ENCODE data around the gene CCER1. TPM values are rescaled to one million over a fixed set of nuclear protein-coding genes. Genes with fewer than 3 reads are reported as not detected.

The CCER1 gene
- total RNA-seq, 1 experiment from 2014 or later, result not detected

DNA sequence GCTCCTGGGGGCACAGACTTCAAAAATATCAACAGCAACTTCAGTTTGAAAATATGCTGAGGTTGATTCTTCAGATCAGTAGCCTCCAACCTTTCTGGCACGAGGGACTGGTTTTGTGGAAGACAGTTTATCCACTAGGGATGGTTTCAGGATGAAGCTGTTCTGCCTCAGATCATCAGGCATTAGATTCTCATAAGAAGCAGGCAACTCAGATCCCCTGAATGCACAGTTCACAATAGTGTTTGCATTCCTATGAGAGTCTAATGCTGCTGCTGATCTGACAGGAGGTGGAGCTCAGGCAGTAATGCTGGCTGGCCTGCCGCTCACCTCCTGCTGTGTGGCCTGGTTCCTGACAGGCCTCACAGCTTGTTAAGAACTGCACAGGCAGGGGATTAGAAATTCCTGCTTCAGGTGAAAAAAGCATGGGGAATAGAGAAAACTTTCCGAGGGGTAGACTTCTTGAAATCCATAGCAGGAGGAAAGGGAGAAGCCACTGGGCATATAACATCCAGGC is 37.0 kb upstream of the CCER1 start:
- ChIA-PET POLR2A (no interaction called here), CTCF (no interaction called here)
- H3K9me3 Mint-ChIP-seq (ENCODE audit: unreplicated experiment), result no peaks in the 10 kb centered on the region
- no peaks in the 10 kb centered on the region for H3K36me3 Mint-ChIP-seq (ENCODE audit: insufficient read depth, unreplicated experiment)
- intact Hi-C loops (cut with micrococcal nuclease; ENCODE audit: unreplicated experiment), result no loop called here
- Histone ChIP-seq H3K27me3 (replicated peaks; ENCODE audit: control insufficient read depth, insufficient read depth, low read length) (no peaks in the 10 kb centered on the region), H3K4me1 (peaks cover 5% of the 10 kb centered on the region; the same call in 1 of the 2 replicates), H3K9me3 (no peaks in the 10 kb centered on the region), H3K36me3 (ENCODE audit: control insufficient read depth, insufficient read depth, low read length) (no peaks in the 10 kb centered on the region), H3K4me3 (ENCODE audit: low read depth, low read length) (no peak overlapping the region)
- H3K27ac Mint-ChIP-seq (ENCODE audit: unreplicated experiment), result no peak overlapping the region
- no TSS peak for BruUV-seq (replicated peaks)
- no peak overlapping the region for H3K4me3 Mint-ChIP-seq (ENCODE audit: unreplicated experiment)
- DNase-seq, result no peak
- peaks cover 4% of the 10 kb centered on the region for H3K4me1 Mint-ChIP-seq (ENCODE audit: low read depth, unreplicated experiment)
- no peaks in the 10 kb centered on the region for H3K27me3 Mint-ChIP-seq (ENCODE audit: insufficient read depth, unreplicated experiment)
- TF ChIP-seq, protein P1, sequence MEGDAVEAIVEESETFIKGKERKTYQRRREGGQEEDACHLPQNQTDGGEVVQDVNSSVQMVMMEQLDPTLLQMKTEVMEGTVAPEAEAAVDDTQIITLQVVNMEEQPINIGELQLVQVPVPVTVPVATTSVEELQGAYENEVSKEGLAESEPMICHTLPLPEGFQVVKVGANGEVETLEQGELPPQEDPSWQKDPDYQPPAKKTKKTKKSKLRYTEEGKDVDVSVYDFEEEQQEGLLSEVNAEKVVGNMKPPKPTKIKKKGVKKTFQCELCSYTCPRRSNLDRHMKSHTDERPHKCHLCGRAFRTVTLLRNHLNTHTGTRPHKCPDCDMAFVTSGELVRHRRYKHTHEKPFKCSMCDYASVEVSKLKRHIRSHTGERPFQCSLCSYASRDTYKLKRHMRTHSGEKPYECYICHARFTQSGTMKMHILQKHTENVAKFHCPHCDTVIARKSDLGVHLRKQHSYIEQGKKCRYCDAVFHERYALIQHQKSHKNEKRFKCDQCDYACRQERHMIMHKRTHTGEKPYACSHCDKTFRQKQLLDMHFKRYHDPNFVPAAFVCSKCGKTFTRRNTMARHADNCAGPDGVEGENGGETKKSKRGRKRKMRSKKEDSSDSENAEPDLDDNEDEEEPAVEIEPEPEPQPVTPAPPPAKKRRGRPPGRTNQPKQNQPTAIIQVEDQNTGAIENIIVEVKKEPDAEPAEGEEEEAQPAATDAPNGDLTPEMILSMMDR (IDR thresholded peaks at IDR 0.05; ENCODE audit: insufficient read depth in 1 of 2, low read depth in 1 of 2, low read length in 1 of 2, severe bottlenecking in 1 of 2, unreplicated experiment in 1 of 2), result no peak

DNA sequence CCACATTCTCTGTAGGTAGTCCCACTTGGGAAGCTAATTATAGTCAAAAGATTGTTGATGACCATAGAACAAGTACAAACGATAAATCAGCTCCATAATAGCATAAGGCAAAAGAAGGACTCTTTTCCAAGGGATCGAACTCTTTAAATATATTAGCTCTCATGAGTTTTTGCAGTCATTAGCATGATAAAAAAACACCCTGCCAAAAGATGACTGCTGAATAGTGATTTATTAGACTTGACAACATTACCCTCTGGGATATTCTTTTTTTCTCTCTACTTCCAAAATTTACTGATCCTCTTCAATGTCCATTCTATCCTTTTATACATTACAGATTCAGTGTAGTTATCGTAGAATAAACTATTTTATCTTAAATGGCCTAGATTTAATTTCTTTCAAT is 35.6 kb upstream of the CCER1 start:
- H3K36me3 Mint-ChIP-seq (ENCODE audit: insufficient read depth, unreplicated experiment), result no peaks in the 10 kb centered on the region
- no peaks in the 10 kb centered on the region for H3K27me3 ChIP-seq (replicated peaks; ENCODE audit: control insufficient read depth, insufficient read depth, low read length)
- no peak overlapping the region for H3K4me3 Mint-ChIP-seq (ENCODE audit: unreplicated experiment)
- H3K36me3 ChIP-seq (ENCODE audit: control insufficient read depth, insufficient read depth, low read length), result no peaks in the 10 kb centered on the region
- peaks cover 6% of the 10 kb centered on the region; the same call in 1 of the 2 replicates for H3K4me1 ChIP-seq
- no peaks in the 10 kb centered on the region for H3K27me3 Mint-ChIP-seq (ENCODE audit: insufficient read depth, unreplicated experiment)
- no peaks in the 10 kb centered on the region for H3K9me3 Mint-ChIP-seq (ENCODE audit: unreplicated experiment)
- CTCF ChIA-PET, result no interaction called here
- H3K4me1 Mint-ChIP-seq (ENCODE audit: low read depth, unreplicated experiment), result peaks cover 6% of the 10 kb centered on the region
- H3K4me3 ChIP-seq (ENCODE audit: low read depth, low read length), result no peak overlapping the region
- POLR2A ChIA-PET, result no interaction called here
- TF ChIP-seq, protein P1 (IDR thresholded peaks at IDR 0.05; ENCODE audit: insufficient read depth in 1 of 2, low read depth in 1 of 2, low read length in 1 of 2, severe bottlenecking in 1 of 2, unreplicated experiment in 1 of 2), result no peak
- H3K9me3 ChIP-seq, result peaks cover 7% of the 10 kb centered on the region; the same call in 1 of the 2 replicates
- H3K27ac Mint-ChIP-seq (ENCODE audit: unreplicated experiment), result no peak overlapping the region
- no peak for DNase-seq
- intact Hi-C loops (cut with micrococcal nuclease; ENCODE audit: unreplicated experiment), result no loop called here
- BruUV-seq (replicated peaks), result no TSS peak

- Mint-ChIP-seq H3K36me3 (ENCODE audit: insufficient read depth, unreplicated experiment) (no peaks in the 10 kb centered on the region), H3K4me1 (ENCODE audit: low read depth, unreplicated experiment) (peaks cover 6% of the 10 kb centered on the region), H3K27ac (ENCODE audit: unreplicated experiment) (no peak overlapping the region), H3K4me3 (ENCODE audit: unreplicated experiment) (no peak overlapping the region), H3K27me3 (ENCODE audit: insufficient read depth, unreplicated experiment) (no peaks in the 10 kb centered on the region), H3K9me3 (ENCODE audit: unreplicated experiment) (no peaks in the 10 kb centered on the region)
- POLR2A ChIA-PET, result no interaction called here
- peaks cover 6% of the 10 kb centered on the region; the same call in 1 of the 2 replicates for H3K4me1 ChIP-seq
- no TSS peak for BruUV-seq (replicated peaks)
- intact Hi-C loops (cut with micrococcal nuclease; ENCODE audit: unreplicated experiment), result no loop called here
- H3K4me3 ChIP-seq (ENCODE audit: low read depth, low read length), result no peak overlapping the region
- no peaks in the 10 kb centered on the region for H3K36me3 ChIP-seq (ENCODE audit: control insufficient read depth, insufficient read depth, low read length)
- TF ChIP-seq, protein P1 (IDR thresholded peaks at IDR 0.05; ENCODE audit: insufficient read depth in 1 of 2, low read depth in 1 of 2, low read length in 1 of 2, severe bottlenecking in 1 of 2, unreplicated experiment in 1 of 2), result no peak
- CTCF ChIA-PET, result no interaction called here
- H3K9me3 ChIP-seq, result peaks cover 7% of the 10 kb centered on the region; the same call in 1 of the 2 replicates
- no peaks in the 10 kb centered on the region for H3K27me3 ChIP-seq (replicated peaks; ENCODE audit: control insufficient read depth, insufficient read depth, low read length)
- no peak for DNase-seq
These were observed 34.7 kb upstream of the CCER1 start for GRCh38 chr12:90989686-90990111.
